MCF 10A (cell line): ENCODE results near the gene TWIST2. TPM values are rescaled to one million over a fixed set of nuclear protein-coding genes. Genes with fewer than 3 reads are reported as not detected.

Experiments
- BruUV-seq: library from RNA; stranded (reverse); fragments of 400-500 nt; replicated peaks from 2 replicates; lab custom pipeline; 2021; lab: Mats Ljungman, UMichigan
- CTCF ChIA-PET: fragments of 300-600 bp; sonication (Branson Sonifier 250); formaldehyde crosslinking; extraction: SDS; loops from one replicate; lab custom pipeline; 2021; ENCODE audit warnings: antibody characterized with exemption, inconsistent platforms; lab: Yijun Ruan, JAX
- POLR2A ChIA-PET: fragments of 300-600, 350-650 bp; sonication (Branson Sonifier 250); formaldehyde crosslinking; extraction: SDS; loops from one replicate; lab custom pipeline; 2020; ENCODE audit warnings: antibody characterized with exemption, inconsistent platforms; lab: Yijun Ruan, JAX
- DNase-seq: peaks from one replicate; pipeline ENCODE4 v3.0.0-alpha.2; 2018; ENCODE audit not compliant: unreplicated experiment
- H3K27ac Mint-ChIP-seq: one replicate; pipeline ENCODE4 v1.8.0; 2022; ENCODE audit warnings: mild to moderate bottlenecking, low read depth, mixed read lengths; ENCODE audit not compliant: unreplicated experiment
- H3K27me3 Mint-ChIP-seq: one replicate; pipeline ENCODE4 v1.8.0; 2022; ENCODE audit warnings: mixed read lengths; ENCODE audit not compliant: insufficient read depth, unreplicated experiment
- H3K36me3 Mint-ChIP-seq: one replicate; pipeline ENCODE4 v1.8.0; 2022; ENCODE audit warnings: mild to moderate bottlenecking, moderate library complexity, mixed read lengths; ENCODE audit not compliant: insufficient read depth, unreplicated experiment
- H3K4me1 Mint-ChIP-seq: one replicate; pipeline ENCODE4 v1.8.0; 2022; ENCODE audit warnings: mixed read lengths; ENCODE audit not compliant: insufficient read depth, unreplicated experiment
- H3K4me3 Mint-ChIP-seq: one replicate; pipeline ENCODE4 v1.8.0; 2022; ENCODE audit warnings: mild to moderate bottlenecking, moderate library complexity, mixed read lengths; ENCODE audit not compliant: unreplicated experiment
- H3K9me3 Mint-ChIP-seq: one replicate; pipeline ENCODE4 v1.8.0; 2022; ENCODE audit warnings: mixed read lengths; ENCODE audit not compliant: unreplicated experiment
- CTCF ChIP-seq: fragments of 200-600 bp; IDR thresholded peaks from one replicate; pipeline ENCODE4 v1.8.0; 2022; ENCODE audit warnings: antibody characterized with exemption, mild to moderate bottlenecking; ENCODE audit not compliant: unreplicated experiment
- intact Hi-C: fragments of 100-400 bp; cut with micrococcal nuclease; formaldehyde crosslinking; loops from 2 replicates; pipeline ENCODE4 v1.14.1; 2022
- total RNA-seq: library from RNA; stranded (reverse); gene quantifications from 2 replicates; pipeline ENCODE4 v1.2.3, GENCODE V29; 2022

The TWIST2 gene
- total RNA-seq, 1 experiment from 2014 or later = 30.2 TPM

- Mint-ChIP-seq H3K4me1 (peaks cover 22% of the 10 kb centered on the region), H3K36me3 (peaks cover 24% of the 10 kb centered on the region), H3K27me3 (no peaks in the 10 kb centered on the region), H3K9me3 (no peaks in the 10 kb centered on the region), H3K27ac (peak overlapping the region; percentile 65), H3K4me3 (no peak overlapping the region)
- ChIA-PET CTCF (no interaction called here), POLR2A (no interaction called here)
- TF ChIP-seq CTCF = no peak
- DNase-seq = no peak
- intact Hi-C loops = no loop called here
- no TSS peak for BruUV-seq
These were observed 48.8 kb downstream of the TWIST2 start for GRCh38 chr2:238896641-238897040.

- H3K27me3 Mint-ChIP-seq = no peaks in the 10 kb centered on the region
- H3K27ac Mint-ChIP-seq = peak overlapping the region; percentile 65
- H3K9me3 Mint-ChIP-seq = no peaks in the 10 kb centered on the region
- intact Hi-C loops = no loop called here
- no peak for TF ChIP-seq CTCF
- H3K4me1 Mint-ChIP-seq = peaks cover 22% of the 10 kb centered on the region
- peaks cover 17% of the 10 kb centered on the region for H3K36me3 Mint-ChIP-seq
- DNase-seq = no peak
- CTCF ChIA-PET = interaction anchor here (0.6 kb wide), 2 partner anchors 8 to 95 kb away, joined by 3 to 4 read pairs; no protein-coding TSS in a partner anchor
- BruUV-seq = no TSS peak
- POLR2A ChIA-PET = no interaction called here
- no peak overlapping the region for H3K4me3 Mint-ChIP-seq
These were observed 49.4 kb downstream of the TWIST2 start for GRCh38 chr2:238897122-238897880.

GRCh38 chr2:238897911-238898311, 50.0 kb downstream of the TWIST2 start:
- Mint-ChIP-seq H3K27ac (no peak overlapping the region), H3K4me3 (no peak overlapping the region), H3K4me1 (peaks cover 15% of the 10 kb centered on the region), H3K9me3 (no peaks in the 10 kb centered on the region), H3K36me3 (peaks cover 11% of the 10 kb centered on the region), H3K27me3 (no peaks in the 10 kb centered on the region)
- BruUV-seq = no TSS peak
- TF ChIP-seq CTCF = no peak
- no peak for DNase-seq
- POLR2A ChIA-PET = no interaction called here
- CTCF ChIA-PET = interaction anchor here (0.6 kb wide), 2 partner anchors 7 to 94 kb away, joined by 3 to 4 read pairs; no protein-coding TSS in a partner anchor
- intact Hi-C loops = no loop called here

- no peaks in the 10 kb centered on the region for H3K9me3 Mint-ChIP-seq
- H3K4me1 Mint-ChIP-seq = peaks cover 15% of the 10 kb centered on the region
- peaks cover 7% of the 10 kb centered on the region for H3K36me3 Mint-ChIP-seq
- TF ChIP-seq CTCF = no peak
- intact Hi-C loops = no loop called here
- H3K4me3 Mint-ChIP-seq = no peak overlapping the region
- H3K27ac Mint-ChIP-seq = peak overlapping the region; percentile 6
- no peak for DNase-seq
- H3K27me3 Mint-ChIP-seq = no peaks in the 10 kb centered on the region
- no TSS peak for BruUV-seq
- ChIA-PET POLR2A (no interaction called here), CTCF (interaction anchor here (0.6 kb wide), 2 partner anchors 49 to 125 kb away, joined by 3 read pairs; no protein-coding TSS in a partner anchor)
These were observed 50.8 kb downstream of the TWIST2 start for GRCh38 chr2:238898534-238899281.
